ENCODE measurements around the gene DNM1. TPM values are rescaled to one million over a fixed set of nuclear protein-coding genes. Genes with fewer than 3 reads are reported as not detected.

DNM1 gene
- total RNA-seq, 1 donor = 3.6 TPM

GRCh38 chr9:128254855-128255759 is 51.9 kb downstream of the DNM1 start:
- peak; percentile 83 for TF ChIP-seq CTCF (IDR thresholded peaks at IDR 0.05; ENCODE audit: extremely low read depth, low read depth, low read length)
- Histone ChIP-seq H3K79me2 (ENCODE audit: insufficient read depth, low read length) (no peaks in the 10 kb centered on the region), H3K36me3 (ENCODE audit: insufficient read depth, low read length) (peaks cover 45% of the 10 kb centered on the region), H3K27ac (ENCODE audit: low read depth, low read length) (no peak overlapping the region), H3K4me3 (ENCODE audit: insufficient read depth, low read length) (no peak overlapping the region), H3K9me3 (ENCODE audit: low read depth, low read length) (no peaks in the 10 kb centered on the region), H3K4me2 (ENCODE audit: insufficient read depth, low read length) (no peak overlapping the region), H3K27me3 (ENCODE audit: insufficient read depth, low read length) (no peaks in the 10 kb centered on the region), H4K20me1 (ENCODE audit: insufficient read depth, low read length) (peaks cover 18% of the 10 kb centered on the region), H3K4me1 (ENCODE audit: insufficient read depth, low read length) (no peaks in the 10 kb centered on the region), H2AFZ (ENCODE audit: low read length) (no peak overlapping the region)
- peak; percentile 98 for DNase-seq (ENCODE audit: insufficient read length, low spot score, missing footprints)

- peaks cover 28% of the 10 kb centered on the region for H4K20me1 ChIP-seq (ENCODE audit: insufficient read depth, low read length)
- no peak overlapping the region for H3K4me3 ChIP-seq (ENCODE audit: insufficient read depth, low read length)
- no peak overlapping the region for H2AFZ ChIP-seq (ENCODE audit: low read length)
- H3K9me3 ChIP-seq (ENCODE audit: low read depth, low read length) = no peaks in the 10 kb centered on the region
- no peaks in the 10 kb centered on the region for H3K79me2 ChIP-seq (ENCODE audit: insufficient read depth, low read length)
- no peak for TF ChIP-seq CTCF (IDR thresholded peaks at IDR 0.05; ENCODE audit: extremely low read depth, low read depth, low read length)
- no peak overlapping the region for H3K27ac ChIP-seq (ENCODE audit: low read depth, low read length)
- no peak overlapping the region for H3K4me2 ChIP-seq (ENCODE audit: insufficient read depth, low read length)
- no peaks in the 10 kb centered on the region for H3K27me3 ChIP-seq (ENCODE audit: insufficient read depth, low read length)
- DNase-seq (ENCODE audit: insufficient read length, low spot score, missing footprints) = peak; percentile 66
- H3K36me3 ChIP-seq (ENCODE audit: insufficient read depth, low read length) = peaks cover 67% of the 10 kb centered on the region
- H3K4me1 ChIP-seq (ENCODE audit: insufficient read depth, low read length) = no peaks in the 10 kb centered on the region
These were observed 54.1 kb downstream of the DNM1 start for GRCh38 chr9:128257086-128257825.

GRCh38 chr9:128257907-128258306 is 54.7 kb downstream of the DNM1 start:
- Histone ChIP-seq H3K36me3 (ENCODE audit: insufficient read depth, low read length) (peaks cover 73% of the 10 kb centered on the region), H3K4me2 (ENCODE audit: insufficient read depth, low read length) (no peak overlapping the region), H3K9me3 (ENCODE audit: low read depth, low read length) (no peaks in the 10 kb centered on the region), H3K27ac (ENCODE audit: low read depth, low read length) (no peak overlapping the region), H4K20me1 (ENCODE audit: insufficient read depth, low read length) (peaks cover 31% of the 10 kb centered on the region), H3K27me3 (ENCODE audit: insufficient read depth, low read length) (no peaks in the 10 kb centered on the region), H3K4me1 (ENCODE audit: insufficient read depth, low read length) (no peaks in the 10 kb centered on the region), H3K79me2 (ENCODE audit: insufficient read depth, low read length) (no peaks in the 10 kb centered on the region), H3K4me3 (ENCODE audit: insufficient read depth, low read length) (no peak overlapping the region), H2AFZ (ENCODE audit: low read length) (no peak overlapping the region)
- no peak for TF ChIP-seq CTCF (IDR thresholded peaks at IDR 0.05; ENCODE audit: extremely low read depth, low read depth, low read length)
- DNase-seq (ENCODE audit: insufficient read length, low spot score, missing footprints) = no peak

GRCh38 chr9:128258326-128258725 is 55.1 kb downstream of the DNM1 start:
- H2AFZ ChIP-seq (ENCODE audit: low read length) = no peak overlapping the region
- peak; percentile 52 for DNase-seq (ENCODE audit: insufficient read length, low spot score, missing footprints)
- peaks cover 31% of the 10 kb centered on the region for H4K20me1 ChIP-seq (ENCODE audit: insufficient read depth, low read length)
- no peak overlapping the region for H3K4me3 ChIP-seq (ENCODE audit: insufficient read depth, low read length)
- no peak for TF ChIP-seq CTCF (IDR thresholded peaks at IDR 0.05; ENCODE audit: extremely low read depth, low read depth, low read length)
- no peaks in the 10 kb centered on the region for H3K4me1 ChIP-seq (ENCODE audit: insufficient read depth, low read length)
- no peak overlapping the region for H3K27ac ChIP-seq (ENCODE audit: low read depth, low read length)
- H3K9me3 ChIP-seq (ENCODE audit: low read depth, low read length) = no peaks in the 10 kb centered on the region
- no peaks in the 10 kb centered on the region for H3K27me3 ChIP-seq (ENCODE audit: insufficient read depth, low read length)
- no peak overlapping the region for H3K4me2 ChIP-seq (ENCODE audit: insufficient read depth, low read length)
- H3K36me3 ChIP-seq (ENCODE audit: insufficient read depth, low read length) = peaks cover 77% of the 10 kb centered on the region
- H3K79me2 ChIP-seq (ENCODE audit: insufficient read depth, low read length) = no peaks in the 10 kb centered on the region
